ENCODE data around the gene NAB2. TPM values are rescaled to one million over a fixed set of nuclear protein-coding genes. Genes with fewer than 3 reads are reported as not detected.
A peak's percentile ranks its signal among the peaks of the same experiment; 100 is the strongest.

The NAB2 gene
- polyA plus RNA-seq, 2 of the 4 experiments (the other 2 are of a cell fraction) = 8.6 to 9.8 TPM

GRCh38 chr12:57086493-57087009, 2.4 kb upstream of the NAB2 start:
- no peak for FAIRE-seq
- Histone ChIP-seq H3K4me1 (peaks cover 19% of the 10 kb centered on the region), H3K9me3 (no peaks in the 10 kb centered on the region), H3K27ac (peak overlapping the region; percentile 96 to 100), H3K4me2 (peak overlapping the region; percentile 99), H3K4me3 (peak overlapping the region; percentile 89)
- ChIA-PET CTCF (interaction anchor here (0.8 to 18.3 kb wide), 7 partner anchors 11 to 654 kb away, joined by 3 to 330 read pairs (median 4); partner anchors contain the start of gene STAT6), POLR2A (interaction anchor here (0.7 to 6.8 kb wide), 3 partner anchors 8 to 318 kb away, joined by 3 to 143 read pairs (median 63); partner anchors contain the start of genes NEMP1 and STAT6)
- DNase-seq (ENCODE audit: low read depth in 1 of 2, low spot score in 1 of 2) = peak; percentile 74 to 77
- TF ChIP-seq RAD21 (conservative IDR thresholded peaks at IDR 0.05 in 1 of 2, IDR thresholded peaks at IDR 0.05 in 1 of 2) (peak in 1 of 2 experiments; percentile 5; a peak in 1 of 5 replicates), PHF8 (IDR thresholded peaks at IDR 0.05; ENCODE audit: borderline replicate concordance, low read depth) (0 out of 2 replicates have a peak, but pooled peaks have one; percentile 15), MYC (IDR thresholded peaks at IDR 0.05; ENCODE audit: borderline replicate concordance, low read length) (no peak), CTCF (IDR thresholded peaks at IDR 0.05) (peak; percentile 58), TP53 (CRISPR knock-in tag; IDR thresholded peaks at IDR 0.05) (0 out of 2 replicates have a peak, but pooled peaks have one; percentile 19), CHD2 (IDR thresholded peaks at IDR 0.05; ENCODE audit: low read length, partially characterized antibody) (no peak), HOXB13 (CRISPR knock-in tag; IDR thresholded peaks at IDR 0.05; ENCODE audit: low read depth) (no peak)
- peak; percentile 4 to 30; a peak in 3 of 6 replicates for ATAC-seq
- 1% methylated on average over 14 of the region's 14 CpGs for whole genome bisulfite sequencing (ENCODE audit: missing lambda C conversion rate)

- FAIRE-seq (no peak), ATAC-seq (peak; percentile 49 to 75), DNase-seq (ENCODE audit: low read depth in 1 of 2, low spot score in 1 of 2) (peak; percentile 80 to 89)
- TF ChIP-seq CTCF (IDR thresholded peaks at IDR 0.05) (no peak), MYC (IDR thresholded peaks at IDR 0.05; ENCODE audit: borderline replicate concordance, low read length) (peak; percentile 64; the same call in 1 of the 2 replicates), BCL3 (IDR thresholded peaks at IDR 0.05) (0 out of 3 replicates have a peak, but pooled peaks have one; percentile 11), NFE2L2 (conservative IDR thresholded peaks at IDR 0.05; ENCODE audit: low read length) (no peak), RAD21 (conservative IDR thresholded peaks at IDR 0.05 in 1 of 2, IDR thresholded peaks at IDR 0.05 in 1 of 2) (no peak), HOXA7 (CRISPR knock-in tag; IDR thresholded peaks at IDR 0.05) (no peak), MAZ (IDR thresholded peaks at IDR 0.05; ENCODE audit: borderline replicate concordance, low read depth, low read length) (0 out of 2 replicates have a peak, but pooled peaks have one; percentile 78), MAX (IDR thresholded peaks at IDR 0.05) (peak; percentile 49; the same call in 1 of the 2 replicates), PHF8 (IDR thresholded peaks at IDR 0.05; ENCODE audit: borderline replicate concordance, low read depth) (peak; percentile 17; the same call in 1 of the 2 replicates), USF2 (IDR thresholded peaks at IDR 0.05) (0 out of 2 replicates have a peak, but pooled peaks have one; percentile 6), JUN (IDR thresholded peaks at IDR 0.05) (peak; percentile 59 to 63; a peak in 4 of 5 replicates), POLR2A (IDR thresholded peaks at IDR 0.05; ENCODE audit: low read length) (peak; percentile 23; the same call in 1 of the 2 replicates), ZC3H11A (IDR thresholded peaks at IDR 0.05) (no peak)
- H3K27ac ChIP-seq = peak overlapping the region; percentile 96 to 100
- ChIA-PET CTCF (interaction anchor here (0.8 to 18.3 kb wide), 9 partner anchors 8 to 655 kb away, joined by 3 to 330 read pairs (median 4); partner anchors contain the start of genes NEMP1 and STAT6), POLR2A (interaction anchor here (0.6 to 6.8 kb wide), 11 partner anchors 9 to 362 kb away, joined by 3 to 143 read pairs (median 5); partner anchors contain the start of genes NACA, NEMP1 and STAT6)
- H3K4me3 ChIP-seq = peak overlapping the region; percentile 89
- peaks cover 19% of the 10 kb centered on the region for H3K4me1 ChIP-seq
- H3K4me2 ChIP-seq = peak overlapping the region; percentile 99
- 2% methylated on average over 25 of the region's 52 CpGs for WGBS (ENCODE audit: missing lambda C conversion rate)
- no peaks in the 10 kb centered on the region for H3K9me3 ChIP-seq
Measured at GRCh38 chr12:57087010-57087690, 1.8 kb upstream of the NAB2 start.

All from A549 (cell line).